ENCODE measurements around the gene ICA1L.

ICA1L gene

DNA sequence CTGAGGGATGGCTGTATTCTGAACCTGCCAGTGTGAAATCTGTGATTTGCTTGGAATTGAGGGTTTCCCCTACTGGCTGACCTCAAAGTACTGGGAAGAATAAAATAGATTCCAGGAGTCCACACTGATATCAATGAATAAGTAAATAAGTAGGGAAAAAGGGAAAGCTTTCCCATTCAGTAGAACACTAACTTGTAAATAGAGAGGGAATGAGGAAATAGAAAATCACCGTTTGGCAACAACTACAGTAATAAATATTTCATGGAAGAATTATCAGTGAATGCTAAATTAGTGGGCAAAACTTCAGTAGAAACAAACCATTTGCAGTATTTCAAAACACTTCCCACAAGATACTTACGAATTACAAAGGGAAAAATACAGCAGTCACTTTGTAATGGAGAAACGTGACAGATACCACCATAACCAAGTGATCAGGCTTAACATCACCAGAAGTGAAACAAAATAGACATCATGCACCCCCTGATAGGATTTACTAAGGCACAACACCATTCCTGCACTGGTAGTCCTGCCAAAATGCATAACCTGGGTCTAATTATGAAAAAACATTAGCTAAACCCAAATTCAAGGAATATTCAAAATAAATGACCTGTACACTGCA is 88.5 kb downstream of the ICA1L start:
- no peak for DNase-seq (ENCODE audit: low spot score)

DNA sequence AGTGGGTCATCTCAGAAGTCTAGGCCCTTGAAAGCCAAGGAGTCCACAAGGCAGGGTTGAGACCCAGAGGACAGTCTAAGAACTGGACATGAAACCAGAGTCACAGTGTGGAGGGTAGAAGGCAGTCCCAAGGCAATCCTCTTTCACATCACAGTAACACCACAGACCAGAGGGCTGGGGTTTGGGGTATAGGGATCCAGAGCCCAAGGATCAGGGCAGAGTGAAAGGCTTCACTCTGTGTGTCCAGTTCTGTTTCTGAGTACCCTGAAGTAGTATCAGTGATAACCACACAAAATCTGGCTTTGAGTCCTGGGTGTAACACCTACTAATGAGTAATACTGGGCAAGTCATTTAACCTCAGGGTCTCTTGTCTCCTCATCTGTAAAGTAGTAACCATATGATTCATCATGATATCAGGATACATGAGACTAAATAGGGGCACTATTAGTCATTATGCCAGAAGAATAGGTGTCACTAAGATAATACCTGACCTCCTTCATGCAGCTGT is 91.0 kb downstream of the ICA1L start:
- DNase-seq (ENCODE audit: low spot score), result no peak

DNA sequence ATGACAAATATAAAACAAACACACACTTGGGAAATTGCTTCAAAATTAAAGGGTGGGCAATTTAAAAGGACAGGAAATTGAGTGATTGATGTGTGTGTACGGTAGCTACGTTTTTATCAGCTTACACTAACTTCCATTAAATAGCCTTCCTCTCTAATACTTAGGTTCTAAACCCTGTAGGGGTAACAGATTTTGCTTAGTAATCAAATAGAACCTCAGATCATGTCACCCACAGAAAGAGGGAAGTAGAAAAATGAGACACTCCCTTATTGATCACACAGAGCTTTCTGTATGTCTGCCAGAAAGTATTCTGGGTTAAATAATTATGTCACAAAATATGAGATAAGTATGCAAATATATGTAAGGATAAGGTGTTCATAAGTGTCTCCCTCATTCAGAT is 93.3 kb downstream of the ICA1L start:
- no peak for DNase-seq (ENCODE audit: low spot score)

DNA sequence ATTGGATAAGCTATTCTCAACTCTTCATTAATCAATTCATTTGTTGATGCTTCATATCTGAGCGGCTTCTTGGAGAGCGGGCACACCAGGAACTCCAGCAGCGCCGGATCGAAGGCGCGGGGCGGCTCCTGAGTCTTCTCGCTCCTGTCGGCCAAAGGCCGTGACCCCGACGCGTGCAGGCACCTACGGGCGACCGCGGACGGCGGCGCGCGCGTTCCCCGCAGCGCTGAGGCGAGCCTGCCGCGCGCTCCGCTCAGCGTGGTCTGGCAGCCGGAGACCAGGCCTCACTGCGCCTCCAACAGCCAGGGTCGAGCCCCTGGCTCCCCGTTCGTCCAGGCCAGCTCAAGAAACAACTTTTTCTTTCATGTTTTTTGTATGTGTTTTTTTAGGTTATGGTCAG is 97.5 kb downstream of the ICA1L start:
- DNase-seq (ENCODE audit: low spot score), result no peak

DNA sequence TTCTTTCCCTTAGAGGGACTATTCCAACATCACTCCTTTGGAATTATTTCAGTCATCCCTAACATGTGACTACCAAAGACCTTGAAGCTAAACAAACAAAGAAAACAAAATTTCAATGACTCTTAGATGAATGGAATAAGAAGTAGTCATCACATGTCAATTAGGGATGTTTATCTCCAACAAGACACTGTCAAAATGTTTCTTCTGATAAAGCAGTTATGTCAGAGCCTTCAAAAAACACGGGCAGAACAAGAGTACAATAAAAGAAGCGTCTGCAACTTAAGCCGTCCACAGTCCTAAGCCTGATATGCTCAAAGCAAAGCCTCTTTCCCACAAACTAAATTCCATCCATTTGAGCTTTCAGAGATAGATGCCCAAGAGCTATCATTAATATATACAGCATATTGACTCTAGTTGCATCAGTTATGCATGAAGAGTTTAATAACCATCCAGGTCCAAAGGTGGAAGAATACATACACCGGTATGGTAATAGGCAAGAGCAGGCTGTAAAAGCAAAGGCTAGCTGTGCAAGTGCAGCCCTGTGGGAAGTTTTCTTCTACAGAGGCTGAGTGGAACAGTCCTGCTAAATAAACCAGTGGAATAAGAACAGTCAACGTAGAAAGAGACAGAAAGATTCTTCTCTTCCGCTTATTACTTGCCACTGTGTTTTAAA is 98.1 kb downstream of the ICA1L start:
- no peak for DNase-seq (ENCODE audit: low spot score)

DNA sequence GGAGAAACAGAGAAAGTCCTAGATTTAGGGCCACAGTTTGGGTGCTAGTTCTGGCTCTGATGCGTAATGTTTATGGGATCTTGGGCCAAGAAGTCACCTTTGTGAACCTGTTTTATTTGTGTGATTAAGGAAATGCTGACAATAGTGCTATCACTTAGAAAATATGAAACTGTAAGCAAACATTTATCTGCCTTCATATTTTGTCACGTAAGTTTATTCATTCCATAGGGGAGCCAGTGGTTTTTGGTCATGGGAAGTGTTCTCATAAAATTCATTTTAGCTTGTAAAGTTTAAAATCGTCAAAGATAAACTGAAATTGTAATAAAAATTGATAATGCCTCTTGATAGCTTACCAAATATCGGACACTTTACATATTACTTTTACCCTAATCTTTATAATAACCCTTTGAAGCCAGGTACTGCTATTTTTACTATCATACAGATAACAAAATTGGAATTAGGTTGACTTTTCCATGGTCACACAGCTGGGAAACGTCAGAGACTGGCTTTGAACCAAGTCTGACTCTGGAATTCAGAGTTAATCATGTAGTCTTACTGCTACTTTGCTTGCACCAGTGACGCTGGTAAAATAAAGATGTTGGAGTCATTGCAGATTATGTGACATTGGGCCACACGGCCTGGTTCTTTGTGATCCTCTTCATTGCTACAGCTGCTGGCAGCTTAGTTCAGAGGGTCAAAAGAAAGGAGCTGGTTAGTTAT is 99.7 kb downstream of the ICA1L start:
- DNase-seq (ENCODE audit: low spot score), result peak; percentile 16

DNA sequence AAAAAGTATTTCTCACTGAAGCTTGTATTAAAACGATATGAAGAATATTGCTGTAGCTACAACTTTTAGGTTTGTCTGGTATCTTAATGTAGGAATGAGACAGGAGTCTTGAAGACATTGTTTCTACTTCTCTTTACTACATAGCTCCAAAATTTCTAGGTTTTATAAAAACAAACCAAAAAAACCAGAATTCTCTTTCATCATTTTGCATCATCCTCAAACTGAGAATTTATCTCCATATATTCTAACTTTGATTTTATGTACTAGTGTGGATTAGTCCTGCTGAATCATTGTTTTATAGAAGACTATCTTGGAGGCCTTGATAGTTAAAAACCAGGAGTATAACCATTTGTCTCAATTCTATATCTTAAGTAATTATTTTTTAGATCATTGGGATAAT is 100.2 kb downstream of the ICA1L start:
- DNase-seq (ENCODE audit: low spot score), result no peak

DNA sequence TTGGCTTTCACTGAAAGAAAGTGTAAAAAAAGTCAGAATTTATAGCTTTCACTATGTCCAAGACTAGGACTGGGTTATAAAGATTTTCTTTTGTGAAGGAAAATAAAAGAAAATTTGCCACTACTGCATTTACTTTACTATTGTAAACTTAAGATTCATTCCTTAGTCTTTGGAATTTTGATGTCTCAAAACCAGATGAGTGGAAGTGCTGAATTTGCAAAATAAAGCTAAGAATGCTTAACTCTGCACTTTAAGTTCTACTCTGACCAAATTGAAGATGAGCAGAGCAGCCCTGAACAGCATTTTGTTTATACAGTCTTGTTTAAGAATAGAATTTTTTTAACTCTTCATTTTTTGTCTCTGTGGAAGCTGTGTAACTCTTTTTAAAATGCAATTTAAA is 102.4 kb downstream of the ICA1L start:
- DNase-seq (ENCODE audit: low spot score), result no peak

DNA sequence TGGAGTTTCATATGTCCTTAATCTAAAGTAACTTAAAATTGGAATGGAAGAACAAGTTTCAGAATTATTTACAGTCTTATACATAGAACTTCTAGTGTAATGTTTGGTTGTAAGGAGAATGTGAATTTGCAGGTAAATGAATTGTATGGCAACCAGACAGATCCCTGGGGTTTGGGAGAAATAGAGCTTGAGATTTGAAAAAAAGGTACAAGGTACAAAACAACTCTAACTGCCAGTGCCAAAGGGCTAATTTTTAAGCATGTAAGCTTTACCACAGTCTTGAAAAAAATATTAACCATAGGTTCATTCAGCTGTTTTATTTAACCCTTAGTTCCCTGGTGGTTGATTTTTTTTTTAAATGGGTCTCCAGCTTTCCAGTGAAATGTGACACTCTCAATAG is 103.3 kb downstream of the ICA1L start:
- no peak for DNase-seq (ENCODE audit: low spot score)

DNA sequence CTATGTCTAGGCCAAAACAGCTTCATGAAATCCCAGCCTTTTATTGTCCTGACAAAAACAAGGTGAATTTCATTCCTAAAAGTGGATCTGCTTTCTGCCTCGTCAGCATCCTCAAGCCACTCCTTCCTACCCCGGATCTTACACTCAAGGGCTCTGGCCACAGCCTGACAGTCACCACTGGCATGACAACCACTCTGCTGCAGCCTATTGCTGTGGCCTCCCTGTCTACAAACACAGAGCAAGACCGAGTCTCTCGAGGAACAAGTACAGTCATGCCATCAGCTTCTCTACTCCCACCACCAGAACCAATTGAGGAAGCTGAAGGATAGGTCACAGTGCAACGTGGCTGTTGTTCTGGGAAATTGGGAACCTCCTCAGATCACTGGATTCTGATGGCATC is 106.1 kb downstream of the ICA1L start:
- peak; percentile 23 for DNase-seq (ENCODE audit: low spot score)

DNA sequence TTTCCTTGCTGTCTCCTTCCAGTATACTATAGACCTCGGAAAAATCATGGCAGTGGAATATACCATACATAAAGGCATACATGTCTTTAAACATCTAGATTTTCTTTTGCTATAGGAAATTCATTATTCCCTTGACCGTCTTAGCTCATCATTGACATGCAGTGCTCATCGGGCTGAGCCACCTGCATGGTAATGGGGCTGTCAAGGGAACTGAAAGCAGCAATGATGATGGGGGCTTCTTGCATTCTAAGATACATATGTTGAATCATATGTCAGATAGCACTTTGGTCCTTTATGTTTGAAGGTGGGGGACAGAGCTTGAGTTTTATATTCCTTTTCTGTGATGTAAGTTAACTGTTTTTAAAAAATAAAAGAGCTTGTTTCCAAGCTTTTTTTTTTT is 106.6 kb downstream of the ICA1L start:
- no peak for DNase-seq (ENCODE audit: low spot score)

DNA sequence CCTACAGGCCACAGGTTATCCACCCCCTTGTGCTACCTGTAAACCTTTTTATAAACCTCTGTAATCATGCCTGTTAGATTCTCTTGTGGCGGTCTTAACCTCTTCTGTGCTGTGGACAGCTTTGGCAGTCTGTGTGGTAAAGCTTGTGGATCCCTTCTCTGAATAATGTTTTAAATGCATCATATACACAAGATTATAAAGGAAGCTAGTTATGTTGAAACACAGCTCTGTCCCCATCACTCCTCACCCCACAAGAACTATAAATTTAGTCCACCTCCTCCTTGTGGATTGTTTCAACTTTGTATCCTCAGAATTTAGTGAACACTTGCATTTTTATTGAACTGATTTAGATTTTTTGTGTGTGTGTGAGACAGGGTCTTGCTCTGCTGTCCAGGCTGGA is 107.7 kb downstream of the ICA1L start:
- no peak for DNase-seq (ENCODE audit: low spot score)

DNA sequence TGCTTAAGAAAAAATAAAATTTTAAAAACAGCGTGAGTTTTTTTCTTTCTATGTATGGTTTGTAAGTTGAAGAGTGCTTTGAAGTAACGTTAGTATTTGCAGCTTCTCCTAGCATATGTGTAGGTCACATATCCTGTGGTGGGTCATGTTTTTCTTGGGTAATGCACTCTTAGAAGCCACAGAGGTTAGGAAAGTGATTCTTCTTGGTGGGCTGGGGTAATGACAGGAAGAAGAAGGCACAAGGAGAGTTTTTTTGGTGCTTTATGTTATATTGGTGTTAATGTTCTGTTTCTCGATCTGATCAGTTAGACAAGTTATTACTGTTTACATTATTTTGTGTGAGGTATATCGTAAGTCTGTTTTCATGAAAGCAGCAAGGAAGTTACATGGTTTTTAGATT is 109.0 kb downstream of the ICA1L start:
- DNase-seq (ENCODE audit: low spot score), result no peak

DNA sequence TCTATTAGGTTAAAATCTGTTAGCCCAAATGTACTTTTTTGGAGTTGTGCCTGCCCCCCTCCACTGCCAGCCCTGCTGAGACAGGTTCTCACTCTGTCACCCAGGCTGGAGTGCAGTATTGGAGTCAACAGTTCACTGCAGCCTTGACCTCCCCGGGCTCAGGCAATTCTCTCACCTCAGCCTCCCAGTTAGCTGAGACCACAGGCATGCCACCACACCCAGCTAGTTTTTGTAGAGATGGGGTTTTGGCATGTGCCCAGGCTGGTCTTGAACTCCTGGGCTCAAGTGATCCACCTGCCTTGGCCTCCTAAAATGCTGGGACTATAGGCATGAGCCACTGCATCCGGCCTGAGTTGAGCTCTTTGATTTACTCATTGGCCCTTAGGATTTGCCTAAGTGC is 110.7 kb downstream of the ICA1L start:
- DNase-seq (ENCODE audit: low spot score), result no peak

DNA sequence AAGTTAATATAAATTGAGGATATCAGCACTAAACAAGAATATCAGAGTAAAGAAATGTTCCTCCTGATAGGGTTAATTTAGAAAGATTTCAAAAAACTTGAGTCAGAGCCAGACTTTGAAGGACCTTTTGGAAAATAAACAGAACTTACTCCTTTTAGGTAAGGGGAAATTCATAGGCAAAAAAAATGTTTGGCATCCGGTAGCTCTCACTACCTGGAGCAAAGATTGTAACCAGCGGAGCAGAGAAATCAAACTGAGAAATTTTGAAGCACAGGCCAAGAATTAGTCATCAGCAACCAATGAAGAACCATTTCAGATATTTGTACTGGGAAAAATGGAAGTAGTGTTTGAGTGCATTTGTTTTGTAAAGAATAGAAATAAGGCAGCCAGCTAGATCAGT is 113.0 kb downstream of the ICA1L start:
- no peak for DNase-seq (ENCODE audit: low spot score)

DNA sequence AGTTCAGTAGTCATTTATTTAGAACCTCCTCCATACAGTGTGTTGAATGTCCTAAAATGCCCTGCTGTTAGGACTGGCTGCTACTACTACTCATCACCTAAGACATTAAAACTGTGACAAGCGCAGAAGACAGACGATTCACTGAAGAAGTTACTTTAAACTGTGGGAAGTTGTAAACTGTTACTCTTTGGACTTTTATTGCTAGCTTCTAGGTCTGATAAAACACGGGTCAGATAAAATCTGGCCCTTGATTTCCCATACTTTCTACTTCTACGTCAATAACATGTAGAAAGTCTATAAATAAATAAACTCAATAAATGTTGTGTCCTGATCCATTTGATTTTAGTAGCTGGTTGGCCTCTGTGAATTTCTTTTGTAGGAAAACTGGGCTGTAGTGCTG is 113.4 kb downstream of the ICA1L start:
- DNase-seq (ENCODE audit: low spot score), result no peak

DNA sequence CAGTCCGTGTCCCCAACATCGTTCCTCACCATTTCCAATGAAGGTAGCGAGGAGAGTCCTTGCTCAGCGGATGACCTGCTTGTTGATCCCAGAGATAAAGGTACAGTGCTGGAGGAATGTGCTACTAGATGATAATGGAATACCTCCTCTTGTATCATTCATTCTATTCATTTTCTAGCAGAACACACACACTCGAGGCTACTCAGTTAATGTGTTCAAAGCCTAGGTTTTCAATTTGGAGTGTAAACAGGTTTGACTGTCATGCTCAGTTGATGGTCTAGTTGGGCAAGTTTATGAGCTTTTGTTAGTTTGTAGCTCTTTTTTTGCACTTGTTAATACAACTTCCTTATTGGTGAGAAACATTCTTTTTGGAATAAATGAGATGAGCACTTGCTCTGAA is 114.2 kb downstream of the ICA1L start:
- DNase-seq (ENCODE audit: low spot score), result no peak

DNA sequence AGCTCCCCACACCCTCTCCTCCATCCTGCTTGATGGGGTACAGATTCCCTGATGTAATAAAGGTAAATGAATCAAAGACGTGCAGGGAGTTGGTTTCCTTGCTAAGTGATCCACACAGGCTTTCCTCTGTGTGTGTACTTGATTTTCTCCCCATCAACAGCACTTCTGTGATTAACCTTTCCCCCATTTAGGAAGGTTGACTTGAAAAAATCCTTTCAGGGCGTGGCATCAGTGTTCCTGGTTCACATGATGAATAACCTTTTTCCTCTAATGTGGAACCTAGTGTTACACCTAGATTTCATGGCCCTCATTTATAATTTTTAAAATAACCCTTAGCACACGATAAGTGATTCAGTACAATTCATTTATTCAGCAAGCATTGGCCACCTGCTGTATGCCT is 115.0 kb downstream of the ICA1L start:
- DNase-seq (ENCODE audit: low spot score), result no peak

DNA sequence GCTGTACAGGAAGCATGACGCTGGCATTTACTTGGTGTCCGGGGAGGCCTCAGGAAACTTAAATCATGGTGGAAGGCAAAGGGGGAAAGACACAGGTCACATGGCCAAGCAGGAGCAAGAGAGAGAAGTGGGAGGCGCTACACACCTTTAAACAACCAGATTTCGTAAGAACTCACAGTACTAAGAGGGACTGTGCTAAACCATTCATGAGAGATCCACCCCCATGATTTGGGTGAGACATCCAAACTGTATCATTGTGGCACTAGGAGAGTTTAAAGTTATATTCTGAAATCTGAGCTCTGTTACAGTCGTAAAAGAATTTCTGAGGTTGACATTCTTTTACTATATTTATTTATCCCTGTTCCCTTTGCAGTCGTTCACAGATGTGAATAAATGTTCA is 116.6 kb downstream of the ICA1L start:
- DNase-seq (ENCODE audit: low spot score), result no peak

DNA sequence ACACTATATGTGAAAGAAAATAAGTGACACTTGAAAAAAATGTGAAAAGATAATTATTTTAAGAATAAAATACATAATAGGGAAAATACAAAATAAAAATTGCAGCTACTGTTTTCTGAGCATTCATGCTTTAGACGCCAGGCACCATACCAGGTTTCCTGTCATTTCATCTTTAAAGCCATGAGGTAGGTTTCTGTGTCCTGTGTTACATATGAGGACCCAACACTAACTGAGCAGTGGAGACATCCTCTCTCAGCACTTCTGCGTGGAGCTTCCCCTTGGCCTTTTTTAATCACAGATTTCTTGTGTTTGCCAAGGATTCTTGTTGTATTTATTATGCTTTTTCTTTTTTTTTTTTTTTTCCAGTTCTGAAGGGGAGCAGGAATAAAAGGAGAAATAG is 119.5 kb downstream of the ICA1L start:
- no peak for DNase-seq (ENCODE audit: low spot score)

DNA sequence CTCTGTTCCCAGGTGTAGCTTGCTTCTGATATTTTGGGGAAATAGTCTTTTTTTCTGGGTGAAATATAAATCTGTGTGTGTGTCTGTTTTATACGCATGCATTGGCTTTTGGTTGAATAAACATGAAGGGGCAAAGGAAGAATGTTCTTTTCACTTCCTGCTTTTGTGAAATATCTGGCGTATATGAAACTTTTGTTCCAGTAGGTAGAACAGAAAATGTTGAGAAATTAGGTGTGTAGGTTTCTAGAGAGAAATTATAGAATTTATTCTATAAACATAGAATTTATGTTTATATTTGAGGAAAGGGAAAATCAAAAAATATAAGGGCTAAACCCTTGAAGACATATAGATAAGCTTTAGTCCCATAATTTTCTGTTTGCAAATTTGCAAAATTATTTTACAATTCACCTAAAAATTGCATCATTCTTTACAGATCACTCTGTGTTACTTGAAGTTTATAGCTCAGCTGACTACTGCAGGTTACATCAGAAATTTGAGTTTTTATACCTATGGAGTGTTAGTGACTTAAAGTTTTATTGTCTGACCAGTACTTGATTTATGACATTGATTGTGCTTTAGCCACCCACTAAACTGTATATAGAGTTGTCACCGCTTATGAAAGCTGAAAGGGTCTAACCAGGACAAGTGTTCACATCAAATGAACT is 120.7 kb downstream of the ICA1L start:
- DNase-seq (ENCODE audit: low spot score), result no peak

DNA sequence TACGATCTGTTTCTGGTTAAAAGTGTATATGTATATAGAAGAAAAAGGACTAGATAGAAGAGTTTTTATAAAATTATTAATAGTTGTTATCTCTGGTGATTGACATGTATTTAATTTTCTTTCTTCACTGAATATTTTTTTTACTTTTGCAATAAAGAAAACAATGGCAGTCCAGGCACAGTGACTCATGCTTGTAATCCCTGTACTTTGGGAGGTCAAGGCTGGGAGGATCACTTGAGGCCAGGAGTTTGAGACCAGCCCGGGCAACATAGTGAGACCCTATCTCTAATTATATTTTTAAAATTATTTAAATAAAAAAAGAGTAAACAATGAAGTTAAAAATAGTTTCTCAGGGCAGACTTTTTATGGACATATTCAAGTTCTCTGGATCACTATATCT is 122.1 kb downstream of the ICA1L start:
- no peak for DNase-seq (ENCODE audit: low spot score)

DNA sequence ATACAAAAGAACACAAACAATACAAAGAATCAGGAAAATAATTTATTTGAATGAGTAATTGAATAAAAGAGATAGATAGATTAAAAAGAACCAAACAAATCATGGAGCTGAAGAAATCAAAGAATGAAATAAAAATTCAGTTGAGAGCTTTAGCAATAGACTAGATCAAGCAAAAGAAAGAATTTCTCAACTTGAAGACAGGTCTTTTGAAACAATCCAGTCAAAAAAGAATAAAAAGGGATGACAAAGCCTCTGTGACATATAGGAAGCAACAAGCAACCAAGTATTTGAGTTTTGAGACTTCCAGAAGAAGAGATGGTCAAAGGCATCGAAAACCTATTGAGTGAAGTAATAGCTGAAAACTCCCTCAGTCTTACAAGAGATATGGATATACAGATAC is 128.0 kb downstream of the ICA1L start:
- DNase-seq (ENCODE audit: low spot score), result no peak
